SU-DHL-6 (cell line): Measurements from ENCODE around the gene DGLUCY.

Experiments
- H2AFZ ChIP-seq: fragments of 200-600 bp; sonication (generic); 2 replicates; pipeline ENCODE4 v1.6.1; 2014; ENCODE audit warnings: low read depth, mild to moderate bottlenecking, moderate library complexity, mixed read lengths, antibody characterized with exemption, low read length; ENCODE audit not compliant: severe bottlenecking
- H3F3A ChIP-seq: fragments of 200-600 bp; shearing (Covaris generic); 2 replicates; pipeline ENCODE4 v1.6.0; 2016; ENCODE audit warnings: antibody characterized with exemption, mild to moderate bottlenecking; ENCODE audit not compliant: insufficient read depth
- H3K27ac ChIP-seq: fragments of 200-600 bp; sonication (generic); 2 replicates; pipeline ENCODE4 v1.5.1; 2016; ENCODE audit warnings: low read depth, mild to moderate bottlenecking, low read length, moderate library complexity, mixed read lengths
- H3K27me3 ChIP-seq: fragments of 200-600 bp; sonication (generic), shearing (Covaris generic); 2 replicates; pipeline ENCODE4 v1.6.0; 2014; ENCODE audit warnings: mild to moderate bottlenecking, low read length
- H3K36me3 ChIP-seq: fragments of 200-600 bp; sonication (generic); 2 replicates; pipeline ENCODE4 v1.6.1; 2014; ENCODE audit warnings: mild to moderate bottlenecking, low read length, mixed read lengths
- H3K4me2 ChIP-seq: fragments of 300-600, 200-600 bp; shearing (Covaris generic), sonication (generic); 2 replicates; pipeline ENCODE4 v1.6.0; 2014; ENCODE audit warnings: low read length, low read depth, mild to moderate bottlenecking; ENCODE audit not compliant: poor library complexity, severe bottlenecking
- H3K4me3 ChIP-seq: fragments of 200-600 bp; sonication (generic); 2 replicates; pipeline ENCODE4 v1.5.1; 2014; ENCODE audit warnings: antibody characterized with exemption, low read length, mild to moderate bottlenecking, mixed read lengths; ENCODE audit not compliant: insufficient read depth, poor library complexity, severe bottlenecking
- H3K79me2 ChIP-seq: fragments of 200-600 bp; sonication (generic); 2 replicates; pipeline ENCODE4 v1.6.1; 2014; ENCODE audit warnings: mild to moderate bottlenecking, low read length, moderate library complexity; ENCODE audit not compliant: insufficient read depth
- H3K9ac ChIP-seq: fragments of 200-600 bp; sonication (generic); 2 replicates; pipeline ENCODE4 v1.7.0; 2014; ENCODE audit warnings: mild to moderate bottlenecking, low read length
- H3K9me2 ChIP-seq: fragments of 200-600 bp; sonication (generic); replicated peaks from 2 replicates; pipeline ENCODE4 v1.6.1; 2014; ENCODE audit warnings: low read length; ENCODE audit not compliant: insufficient read depth
- H3K9me3 ChIP-seq: fragments of 200-600 bp; sonication (generic); 2 replicates; pipeline ENCODE4 v1.6.1; 2014; ENCODE audit warnings: low read length, mixed read lengths; ENCODE audit not compliant: insufficient read depth
- H4K20me1 ChIP-seq: fragments of 200-600 bp; sonication (generic); 2 replicates; pipeline ENCODE4 v1.6.1; 2014; ENCODE audit warnings: low read depth, mild to moderate bottlenecking, antibody characterized with exemption, low read length, moderate library complexity, mixed read lengths
- CTCF ChIP-seq: fragments of 200-600 bp; sonication (generic); IDR thresholded peaks from one replicate; pipeline ENCODE4 v1.5.1; 2017; ENCODE audit warnings: antibody characterized with exemption, mild to moderate bottlenecking, low read length, moderate library complexity; ENCODE audit not compliant: insufficient read depth, poor library complexity, severe bottlenecking
- EZH2phosphoT487 ChIP-seq: fragments of 200-600 bp; sonication (generic), shearing (Covaris generic); conservative IDR thresholded peaks from 2 replicates; pipeline ENCODE4 v1.6.1; 2018; ENCODE audit warnings: mild to moderate bottlenecking, antibody characterized with exemption, low read length, moderate library complexity, mixed read lengths

DGLUCY gene

GRCh38 chr14:91138511-91139359 lies 24.9 kb downstream of the DGLUCY start:
- Histone ChIP-seq H2AFZ (no peak overlapping the region), H3F3A (no peaks in the 10 kb centered on the region), H3K79me2 (peaks cover 4% of the 10 kb centered on the region; the same call in 1 of the 2 replicates), H3K9ac (no peak overlapping the region), H3K27ac (no peak overlapping the region), H3K27me3 (no peaks in the 10 kb centered on the region), H3K36me3 (no peaks in the 10 kb centered on the region), H3K4me3 (no peak overlapping the region), H3K9me2 (no peaks in the 10 kb centered on the region), H3K4me2 (no peak overlapping the region), H3K9me3 (no peaks in the 10 kb centered on the region), H4K20me1 (no peaks in the 10 kb centered on the region)
- peak; percentile 33 for TF ChIP-seq CTCF
- TF ChIP-seq EZH2phosphoT487, result no peak

DNA sequence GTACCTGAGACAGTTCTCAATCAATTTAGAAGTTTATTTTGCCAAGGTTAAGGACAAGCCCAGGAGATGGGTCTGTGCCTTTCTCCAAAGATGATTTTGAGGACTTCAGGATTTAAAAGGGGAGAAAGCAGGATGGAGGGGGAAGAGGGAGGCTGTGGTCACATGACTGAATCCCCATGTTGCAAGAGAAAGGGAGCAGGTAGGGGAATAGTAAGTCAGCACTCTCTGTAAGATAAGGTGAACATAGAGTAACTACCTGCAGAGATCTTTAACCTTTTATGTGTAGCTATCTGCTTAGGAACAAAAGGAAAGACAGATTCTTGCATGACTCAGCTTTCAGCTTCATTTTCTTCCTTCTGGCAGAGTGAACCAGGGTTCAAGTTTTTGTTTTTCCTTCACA lies 25.9 kb downstream of the DGLUCY start:
- Histone ChIP-seq H3K27me3 (no peaks in the 10 kb centered on the region), H3K36me3 (no peaks in the 10 kb centered on the region), H3K9me2 (no peaks in the 10 kb centered on the region), H3K4me3 (no peak overlapping the region), H3F3A (no peaks in the 10 kb centered on the region), H4K20me1 (no peaks in the 10 kb centered on the region), H3K4me2 (no peak overlapping the region), H3K9ac (no peak overlapping the region), H3K79me2 (peaks cover 4% of the 10 kb centered on the region; the same call in 1 of the 2 replicates), H3K9me3 (no peaks in the 10 kb centered on the region), H2AFZ (no peak overlapping the region), H3K27ac (no peak overlapping the region)
- TF ChIP-seq CTCF, result no peak
- TF ChIP-seq EZH2phosphoT487, result no peak

- Histone ChIP-seq H3K27me3 (no peaks in the 10 kb centered on the region), H3K79me2 (peaks cover 4% of the 10 kb centered on the region; the same call in 1 of the 2 replicates), H3K9me2 (no peaks in the 10 kb centered on the region), H3K9ac (no peak overlapping the region), H4K20me1 (no peaks in the 10 kb centered on the region), H3F3A (no peaks in the 10 kb centered on the region), H3K9me3 (no peaks in the 10 kb centered on the region), H3K27ac (no peak overlapping the region), H3K4me3 (no peak overlapping the region), H3K36me3 (no peaks in the 10 kb centered on the region), H3K4me2 (no peak overlapping the region), H2AFZ (no peak overlapping the region)
- TF ChIP-seq CTCF, result no peak
Measured at GRCh38 chr14:91140672-91141071, 26.8 kb downstream of the DGLUCY start.
